ENCODE data around the gene PDE1C. TPM values are rescaled to one million over a fixed set of nuclear protein-coding genes. Genes with fewer than 3 reads are reported as not detected.
"Not testable (repeated sequence)": the region's sequence is repeated elsewhere in the genome, so short reads cannot be mapped to it uniquely, and the experiment has no call there.

The PDE1C gene
- total and polyA plus RNA-seq, 3 experiments from 2014 or later = not detected

GRCh38 chr7:32088451-32088881 lies 18.3 kb upstream of the PDE1C start:
- no peak overlapping the region for H3K27ac ChIP-seq (ENCODE audit: low read depth, low read length)
- no peaks in the 10 kb centered on the region for H3K27me3 ChIP-seq (ENCODE audit: insufficient read depth, low read length, poor library complexity, severe bottlenecking)
- H3K36me3 ChIP-seq (ENCODE audit: insufficient read depth, low read length) = no peaks in the 10 kb centered on the region
- ChIA-PET CTCF (no interaction called here), POLR2A (no interaction called here)
- no peaks in the 10 kb centered on the region for H3K4me1 ChIP-seq (ENCODE audit: insufficient read depth, low read length)
- no peaks in the 10 kb centered on the region for H3K27me3 Mint-ChIP-seq
- no peak overlapping the region for H3K27ac Mint-ChIP-seq
- peaks cover 0 to 5% (median 2%) of the 10 kb centered on the region in 5 donors for H3K9me3 Mint-ChIP-seq
- H3K4me3 Mint-ChIP-seq = no peak overlapping the region
- H3K36me3 Mint-ChIP-seq = no peaks in the 10 kb centered on the region
- H3K9me3 ChIP-seq (ENCODE audit: low read length) = no peaks in the 10 kb centered on the region
- H3K4me3 ChIP-seq (ENCODE audit: low read length) = no peak overlapping the region
- no peaks in the 10 kb centered on the region for H3K4me1 Mint-ChIP-seq
- no peak for DNase-seq

GRCh38 chr7:32079510-32079909 lies 9.3 kb upstream of the PDE1C start:
- POLR2A ChIA-PET = no interaction called here
- Mint-ChIP-seq H3K27me3 (peaks cover 0 to 3% of the 10 kb centered on the region in 2 donors), H3K9me3 (peaks cover 0 to 14% (median 2%) of the 10 kb centered on the region in 5 donors), H3K36me3 (no peaks in the 10 kb centered on the region), H3K27ac (no peak overlapping the region), H3K4me3 (no peak overlapping the region), H3K4me1 (no peaks in the 10 kb centered on the region)
- Histone ChIP-seq H3K36me3 (ENCODE audit: insufficient read depth, low read length) (no peaks in the 10 kb centered on the region), H3K4me1 (ENCODE audit: insufficient read depth, low read length) (no peaks in the 10 kb centered on the region), H3K27me3 (ENCODE audit: insufficient read depth, low read length, poor library complexity, severe bottlenecking) (no peaks in the 10 kb centered on the region), H3K4me3 (ENCODE audit: low read length) (no peak overlapping the region), H3K27ac (ENCODE audit: low read depth, low read length) (no peak overlapping the region), H3K9me3 (ENCODE audit: low read length) (no peaks in the 10 kb centered on the region)
- CTCF ChIA-PET = no interaction called here
- no peak for DNase-seq

- Mint-ChIP-seq H3K27me3 (peaks cover 0 to 3% of the 10 kb centered on the region in 2 donors), H3K27ac (no peak overlapping the region), H3K4me1 (no peaks in the 10 kb centered on the region), H3K4me3 (no peak overlapping the region), H3K36me3 (no peaks in the 10 kb centered on the region), H3K9me3 (peaks cover 0 to 14% (median 2%) of the 10 kb centered on the region in 5 donors)
- H3K27me3 ChIP-seq (ENCODE audit: insufficient read depth, low read length, poor library complexity, severe bottlenecking) = no peaks in the 10 kb centered on the region
- no peaks in the 10 kb centered on the region for H3K9me3 ChIP-seq (ENCODE audit: low read length)
- ChIA-PET CTCF (no interaction called here), POLR2A (no interaction called here)
- no peak for DNase-seq
- no peaks in the 10 kb centered on the region for H3K4me1 ChIP-seq (ENCODE audit: insufficient read depth, low read length)
- H3K36me3 ChIP-seq (ENCODE audit: insufficient read depth, low read length) = no peaks in the 10 kb centered on the region
- H3K4me3 ChIP-seq (ENCODE audit: low read length) = no peak overlapping the region
- H3K27ac ChIP-seq (ENCODE audit: low read depth, low read length) = no peak overlapping the region
Observed at GRCh38 chr7:32078824-32079223, 8.6 kb upstream of the PDE1C start.

GRCh38 chr7:32077806-32078205 lies 7.6 kb upstream of the PDE1C start:
- H3K9me3 ChIP-seq (ENCODE audit: low read length) = no peaks in the 10 kb centered on the region
- CTCF ChIA-PET = no interaction called here
- no peak overlapping the region for H3K4me3 Mint-ChIP-seq
- H3K4me1 Mint-ChIP-seq = no peaks in the 10 kb centered on the region
- no peaks in the 10 kb centered on the region for H3K36me3 ChIP-seq (ENCODE audit: insufficient read depth, low read length)
- H3K27ac ChIP-seq (ENCODE audit: low read depth, low read length) = no peak overlapping the region
- H3K27me3 Mint-ChIP-seq = peaks cover 0 to 3% of the 10 kb centered on the region in 2 donors
- H3K4me1 ChIP-seq (ENCODE audit: insufficient read depth, low read length) = no peaks in the 10 kb centered on the region
- DNase-seq = no peak
- no peak overlapping the region for H3K27ac Mint-ChIP-seq
- H3K36me3 Mint-ChIP-seq = no peaks in the 10 kb centered on the region
- no peak overlapping the region for H3K4me3 ChIP-seq (ENCODE audit: low read length)
- POLR2A ChIA-PET = no interaction called here
- peaks cover 0 to 14% (median 2%) of the 10 kb centered on the region in 5 donors for H3K9me3 Mint-ChIP-seq
- no peaks in the 10 kb centered on the region for H3K27me3 ChIP-seq (ENCODE audit: insufficient read depth, low read length, poor library complexity, severe bottlenecking)

GRCh38 chr7:32076802-32077201 lies 6.6 kb upstream of the PDE1C start:
- H3K27me3 ChIP-seq (ENCODE audit: insufficient read depth, low read length, poor library complexity, severe bottlenecking); H3K27ac ChIP-seq (ENCODE audit: low read depth, low read length); H3K4me1 Mint-ChIP-seq; POLR2A ChIA-PET; DNase-seq; H3K4me3 ChIP-seq (ENCODE audit: low read length); H3K27me3 Mint-ChIP-seq; H3K36me3 ChIP-seq (ENCODE audit: insufficient read depth, low read length); H3K4me1 ChIP-seq (ENCODE audit: insufficient read depth, low read length); H3K36me3 Mint-ChIP-seq; H3K4me3 Mint-ChIP-seq; H3K9me3 ChIP-seq (ENCODE audit: low read length); CTCF ChIA-PET; H3K27ac Mint-ChIP-seq: not testable (repeated sequence)
- H3K9me3 Mint-ChIP-seq = peaks cover 0 to 14% (median 2%) of the 10 kb centered on the region in 5 donors

DNA sequence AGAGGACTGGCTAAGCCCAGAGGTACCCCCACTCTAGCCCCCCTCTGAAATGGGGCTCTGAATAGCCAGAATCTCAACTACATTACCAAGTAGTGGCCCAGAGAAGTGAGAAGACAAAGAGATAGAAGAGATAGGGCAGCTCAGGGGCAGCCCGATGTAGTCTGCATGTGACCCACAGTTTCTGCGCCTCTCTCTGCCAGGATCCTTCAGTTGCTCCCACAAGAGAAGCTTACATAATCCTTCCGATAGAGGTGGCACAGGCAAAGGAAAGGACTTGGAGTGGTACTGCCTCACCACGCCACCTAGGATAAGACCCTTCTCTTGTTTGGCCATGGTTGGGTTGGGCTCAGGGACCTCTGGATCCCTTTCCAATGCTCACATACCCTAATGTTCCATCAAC lies 5.4 kb upstream of the PDE1C start:
- Mint-ChIP-seq H3K9me3 (peaks cover 0 to 14% (median 3%) of the 10 kb centered on the region in 5 donors), H3K27me3 (peaks cover 4 to 7% of the 10 kb centered on the region in 2 donors), H3K27ac (no peak overlapping the region), H3K4me1 (no peaks in the 10 kb centered on the region), H3K36me3 (no peaks in the 10 kb centered on the region), H3K4me3 (no peak overlapping the region)
- H3K9me3 ChIP-seq (ENCODE audit: low read length) = no peaks in the 10 kb centered on the region
- DNase-seq = no peak
- ChIA-PET CTCF (no interaction called here), POLR2A (no interaction called here)
- H3K4me3 ChIP-seq (ENCODE audit: low read length) = no peak overlapping the region
- no peak overlapping the region for H3K27ac ChIP-seq (ENCODE audit: low read depth, low read length)
- peaks cover 3% of the 10 kb centered on the region for H3K27me3 ChIP-seq (ENCODE audit: insufficient read depth, low read length, poor library complexity, severe bottlenecking)
- no peaks in the 10 kb centered on the region for H3K4me1 ChIP-seq (ENCODE audit: insufficient read depth, low read length)
- no peaks in the 10 kb centered on the region for H3K36me3 ChIP-seq (ENCODE audit: insufficient read depth, low read length)

DNA sequence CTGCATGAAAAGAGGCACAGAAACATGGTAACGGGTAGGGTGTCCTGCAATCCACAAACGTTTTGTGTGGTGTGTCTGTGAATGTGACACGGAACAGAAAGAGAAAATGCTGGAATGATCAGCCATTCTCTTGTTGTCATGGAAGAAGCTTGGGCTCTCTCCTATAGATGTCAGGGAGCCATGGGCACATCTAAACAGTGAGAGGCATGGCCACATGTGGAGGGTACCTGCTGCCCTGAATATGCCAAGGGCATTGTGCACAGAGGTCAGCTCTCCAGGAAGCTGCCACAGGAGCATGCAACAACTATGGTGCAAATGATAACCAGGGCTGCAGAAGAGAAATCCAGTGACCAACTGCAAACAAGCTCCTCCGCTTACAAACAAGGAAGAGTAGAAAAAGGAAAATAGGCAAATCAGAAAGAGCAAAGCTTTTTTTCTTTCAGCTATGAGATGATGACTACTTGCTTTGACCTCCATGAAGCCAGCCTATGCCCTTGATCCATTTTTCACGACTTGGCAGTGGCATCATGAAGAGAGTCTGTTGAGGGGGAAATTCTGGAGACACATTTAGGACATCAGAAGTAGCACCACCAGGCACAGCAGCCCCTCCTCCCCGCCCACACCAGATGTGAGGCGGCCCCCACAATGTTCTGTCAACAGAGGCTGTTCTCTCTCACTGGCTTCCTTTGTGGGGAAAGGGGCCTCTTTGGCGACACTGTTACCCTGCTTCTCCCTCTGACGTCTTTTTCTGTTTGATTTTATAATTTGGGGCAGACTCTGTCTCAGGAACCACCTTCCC lies 4.8 kb upstream of the PDE1C start:
- H3K4me3 Mint-ChIP-seq = no peak overlapping the region
- no peaks in the 10 kb centered on the region for H3K36me3 ChIP-seq (ENCODE audit: insufficient read depth, low read length)
- H3K27ac ChIP-seq (ENCODE audit: low read depth, low read length) = no peak overlapping the region
- peaks cover 6 to 11% of the 10 kb centered on the region in 2 donors for H3K27me3 Mint-ChIP-seq
- H3K9me3 ChIP-seq (ENCODE audit: low read length) = no peaks in the 10 kb centered on the region
- H3K9me3 Mint-ChIP-seq = peaks cover 0 to 14% (median 3%) of the 10 kb centered on the region in 5 donors
- H3K4me1 Mint-ChIP-seq = no peaks in the 10 kb centered on the region
- H3K4me3 ChIP-seq (ENCODE audit: low read length) = no peak overlapping the region
- H3K36me3 Mint-ChIP-seq = no peaks in the 10 kb centered on the region
- no peak overlapping the region for H3K27ac Mint-ChIP-seq
- CTCF ChIA-PET = no interaction called here
- H3K27me3 ChIP-seq (ENCODE audit: insufficient read depth, low read length, poor library complexity, severe bottlenecking) = peaks cover 3% of the 10 kb centered on the region
- H3K4me1 ChIP-seq (ENCODE audit: insufficient read depth, low read length) = no peaks in the 10 kb centered on the region
- POLR2A ChIA-PET = no interaction called here
- DNase-seq = no peak

DNA sequence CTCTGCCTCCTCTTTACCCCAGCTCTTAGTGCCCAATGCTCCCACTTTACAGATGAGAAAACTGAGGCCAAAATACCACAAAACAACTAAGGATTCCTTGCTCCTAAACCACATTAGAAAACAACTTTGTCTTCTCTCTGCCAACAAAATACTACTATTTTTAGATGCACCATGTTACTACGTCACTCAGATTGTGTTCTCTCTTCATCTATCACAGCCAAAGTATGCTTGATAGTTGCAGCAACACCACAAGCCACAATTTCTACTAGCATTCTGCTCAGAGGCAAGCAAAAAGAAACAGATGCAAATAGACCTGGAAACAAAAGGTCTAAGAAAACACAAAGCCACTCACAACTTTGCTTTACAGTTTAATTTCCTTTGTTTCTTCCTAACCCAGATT lies 3.3 kb upstream of the PDE1C start:
- Histone ChIP-seq H3K4me1 (ENCODE audit: insufficient read depth, low read length) (no peaks in the 10 kb centered on the region), H3K36me3 (ENCODE audit: insufficient read depth, low read length) (no peaks in the 10 kb centered on the region), H3K27ac (ENCODE audit: low read depth, low read length) (no peak overlapping the region), H3K4me3 (ENCODE audit: low read length) (no peak overlapping the region), H3K9me3 (ENCODE audit: low read length) (no peaks in the 10 kb centered on the region), H3K27me3 (ENCODE audit: insufficient read depth, low read length, poor library complexity, severe bottlenecking) (peaks cover 3% of the 10 kb centered on the region)
- Mint-ChIP-seq H3K4me3 (no peak overlapping the region), H3K27ac (no peak overlapping the region), H3K9me3 (peaks cover 0 to 11% (median 6%) of the 10 kb centered on the region in 5 donors), H3K4me1 (no peaks in the 10 kb centered on the region), H3K36me3 (no peaks in the 10 kb centered on the region), H3K27me3 (peaks cover 15% of the 10 kb centered on the region in 2 donors)
- ChIA-PET CTCF (interaction anchor here (1.4 kb wide), 1 partner anchor 19 kb away, joined by 3 read pairs; no protein-coding TSS in a partner anchor), POLR2A (no interaction called here)
- DNase-seq = no peak

Measured in CD8-positive, alpha-beta memory T cell (primary cell).